Measurements from ENCODE around the gene ENTHD1.
"Not testable (repeated sequence)": the region's sequence is repeated elsewhere in the genome, so short reads cannot be mapped to it uniquely, and the experiment has no call there.

ENTHD1 gene

GRCh38 chr22:39923696-39924095 is 30.1 kb upstream of the ENTHD1 start:
- no peak for DNase-seq

GRCh38 chr22:39920134-39920743 is 26.7 kb upstream of the ENTHD1 start:
- no peak for DNase-seq

- no peak for DNase-seq
Observed at GRCh38 chr22:39917776-39918495, 24.4 kb upstream of the ENTHD1 start.

- DNase-seq: no peak
Observed at GRCh38 chr22:39917197-39917643, 23.7 kb upstream of the ENTHD1 start.

DNA sequence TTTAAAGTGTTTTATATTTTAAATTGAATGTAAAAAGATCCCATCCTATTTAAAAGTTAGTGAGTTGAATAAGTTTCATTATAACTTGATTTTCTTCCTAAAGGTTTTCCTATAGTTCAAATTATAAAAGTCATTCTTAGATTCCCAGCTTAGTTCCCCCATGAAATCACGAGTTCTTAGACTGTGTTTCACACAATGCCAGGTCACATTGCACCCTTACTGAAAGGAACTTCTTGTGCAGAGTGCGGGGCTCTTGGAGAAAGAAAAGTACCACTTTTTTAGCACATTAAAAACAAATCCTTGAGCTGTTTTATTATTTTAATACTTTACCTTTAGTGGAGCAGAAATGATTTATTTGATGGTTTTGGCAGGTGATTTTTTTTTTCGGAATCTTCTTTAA is 22.9 kb upstream of the ENTHD1 start:
- DNase-seq: no peak

DNA sequence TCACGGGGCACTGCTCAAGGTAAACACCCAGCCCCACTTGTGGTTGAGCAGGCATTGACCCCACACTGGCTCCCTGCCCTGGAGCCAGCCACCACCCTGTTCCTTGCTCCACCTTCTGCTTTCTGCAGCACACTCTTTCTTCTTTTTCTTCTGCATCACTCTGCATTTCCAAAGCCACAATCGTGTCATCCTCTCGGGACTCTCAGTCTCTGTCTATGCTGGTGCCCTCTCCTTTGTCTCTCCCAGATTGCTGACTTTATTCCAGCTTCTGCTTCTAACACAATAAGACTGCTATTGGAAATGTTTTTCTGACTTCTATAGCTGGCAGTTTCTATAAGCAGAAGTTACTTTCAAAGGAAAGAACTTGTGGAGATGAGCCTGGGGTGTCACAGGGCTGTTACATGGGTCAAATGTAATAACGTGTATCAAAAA is 21.8 kb upstream of the ENTHD1 start:
- no peak for DNase-seq

GRCh38 chr22:39914584-39914983 is 21.0 kb upstream of the ENTHD1 start:
- DNase-seq: no peak

DNA sequence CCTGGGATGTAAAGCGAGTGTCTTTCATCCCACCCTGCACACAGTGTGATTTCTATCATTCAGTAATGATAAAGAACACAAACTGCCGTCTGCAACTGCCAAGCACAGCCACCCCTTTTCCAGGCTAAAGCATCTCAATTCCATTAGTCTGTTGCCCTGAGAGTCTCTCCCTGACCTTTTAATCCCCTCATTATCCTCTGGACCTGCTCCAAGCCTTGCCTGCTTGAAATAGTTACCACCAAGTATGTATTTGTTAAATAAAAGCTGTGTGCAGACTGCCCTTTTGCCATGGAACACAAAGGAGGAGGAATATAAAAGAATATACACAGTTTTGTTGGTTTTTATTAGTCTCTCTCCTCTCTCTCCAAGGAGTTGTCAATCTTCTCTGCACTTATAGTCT is 20.3 kb upstream of the ENTHD1 start:
- DNase-seq: no peak

- DNase-seq: no peak
Observed at GRCh38 chr22:39913321-39913720, 19.8 kb upstream of the ENTHD1 start.

GRCh38 chr22:39910876-39911613 is 17.5 kb upstream of the ENTHD1 start:
- no peak for DNase-seq

GRCh38 chr22:39908737-39909136 is 15.2 kb upstream of the ENTHD1 start:
- no peak for DNase-seq

DNA sequence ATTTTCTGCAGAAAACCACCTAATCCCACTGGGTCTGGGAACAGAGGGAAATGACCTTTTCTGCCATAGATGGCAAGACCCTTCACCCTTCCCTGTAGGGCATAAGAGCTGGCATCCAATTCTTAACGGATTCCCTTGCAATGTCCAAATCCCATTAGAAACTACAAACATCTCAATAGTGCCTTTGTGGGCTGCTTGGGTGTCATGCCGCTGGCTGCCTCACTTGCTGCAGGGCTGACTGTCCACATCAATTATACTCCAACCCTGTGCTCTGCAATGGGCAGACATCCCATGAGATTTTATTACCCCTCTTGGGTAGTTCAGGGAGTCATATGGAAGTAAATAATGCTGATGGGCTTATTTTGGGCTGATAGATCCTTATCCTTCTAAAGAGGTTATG is 14.6 kb upstream of the ENTHD1 start:
- no peak for DNase-seq

- DNase-seq: no peak
Observed at GRCh38 chr22:39907605-39908097, 14.1 kb upstream of the ENTHD1 start.

DNA sequence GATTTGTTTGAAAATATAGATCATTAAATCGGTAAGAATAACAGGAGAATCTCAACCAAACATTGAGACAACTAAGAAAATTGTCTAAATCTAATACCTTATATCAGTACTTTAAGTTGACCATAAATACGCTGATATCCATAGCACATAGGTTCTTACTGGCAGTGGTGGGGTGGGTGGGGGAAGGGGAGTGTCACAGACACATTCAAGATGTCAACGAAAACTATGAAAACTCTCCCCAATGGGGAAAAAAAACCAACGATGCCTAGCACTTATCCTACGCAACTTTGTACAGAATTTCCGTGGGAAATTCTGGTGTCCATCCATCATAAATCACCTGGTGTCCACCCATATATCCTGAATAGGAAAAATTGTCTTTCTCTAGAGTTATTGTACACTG is 13.5 kb upstream of the ENTHD1 start:
- DNase-seq: no peak

DNA sequence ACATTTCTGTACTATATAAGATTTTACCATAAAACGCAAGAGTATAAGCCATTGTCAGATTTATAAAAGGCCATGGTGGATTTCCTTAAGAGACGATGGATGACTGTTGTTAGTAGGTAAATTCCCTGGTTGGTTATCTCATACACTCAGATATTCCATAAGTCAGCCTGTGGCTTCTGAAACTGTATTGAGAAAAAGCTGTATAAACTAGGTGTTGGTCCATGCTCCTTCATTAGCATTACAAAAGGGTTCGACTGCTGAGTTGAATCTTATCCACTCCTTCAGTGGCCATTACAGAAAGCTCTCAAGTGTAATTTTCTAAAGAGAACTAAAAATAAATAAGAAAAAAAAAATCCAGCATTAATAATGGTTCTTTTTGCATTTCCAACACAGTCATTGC is 12.6 kb upstream of the ENTHD1 start:
- no peak for DNase-seq

GRCh38 chr22:39905687-39906086 is 12.1 kb upstream of the ENTHD1 start:
- DNase-seq: no peak

GRCh38 chr22:39904862-39905261 is 11.3 kb upstream of the ENTHD1 start:
- DNase-seq: no peak

DNA sequence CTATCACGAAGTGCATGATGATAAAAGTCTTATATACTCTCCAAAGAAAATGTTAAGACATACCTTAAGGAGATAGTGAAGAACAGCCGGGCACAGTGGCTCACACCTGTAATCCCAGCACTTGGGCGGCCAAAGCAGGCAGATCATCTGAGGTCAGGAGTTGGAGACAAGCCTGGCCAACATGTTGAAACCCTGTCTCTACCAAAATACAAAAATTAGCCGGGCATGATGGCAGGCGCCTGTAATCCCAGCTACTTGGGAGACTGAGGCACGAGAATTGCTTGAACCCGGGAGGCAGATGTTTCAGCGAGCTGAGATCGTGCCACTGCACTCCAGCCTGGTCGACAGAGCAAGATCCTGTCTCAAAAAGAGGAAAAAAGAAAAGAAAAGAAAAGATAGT is 10.5 kb upstream of the ENTHD1 start:
- DNase-seq: not testable (repeated sequence)

- DNase-seq: no peak
Observed at GRCh38 chr22:39901565-39902146, 8.1 kb upstream of the ENTHD1 start.

DNA sequence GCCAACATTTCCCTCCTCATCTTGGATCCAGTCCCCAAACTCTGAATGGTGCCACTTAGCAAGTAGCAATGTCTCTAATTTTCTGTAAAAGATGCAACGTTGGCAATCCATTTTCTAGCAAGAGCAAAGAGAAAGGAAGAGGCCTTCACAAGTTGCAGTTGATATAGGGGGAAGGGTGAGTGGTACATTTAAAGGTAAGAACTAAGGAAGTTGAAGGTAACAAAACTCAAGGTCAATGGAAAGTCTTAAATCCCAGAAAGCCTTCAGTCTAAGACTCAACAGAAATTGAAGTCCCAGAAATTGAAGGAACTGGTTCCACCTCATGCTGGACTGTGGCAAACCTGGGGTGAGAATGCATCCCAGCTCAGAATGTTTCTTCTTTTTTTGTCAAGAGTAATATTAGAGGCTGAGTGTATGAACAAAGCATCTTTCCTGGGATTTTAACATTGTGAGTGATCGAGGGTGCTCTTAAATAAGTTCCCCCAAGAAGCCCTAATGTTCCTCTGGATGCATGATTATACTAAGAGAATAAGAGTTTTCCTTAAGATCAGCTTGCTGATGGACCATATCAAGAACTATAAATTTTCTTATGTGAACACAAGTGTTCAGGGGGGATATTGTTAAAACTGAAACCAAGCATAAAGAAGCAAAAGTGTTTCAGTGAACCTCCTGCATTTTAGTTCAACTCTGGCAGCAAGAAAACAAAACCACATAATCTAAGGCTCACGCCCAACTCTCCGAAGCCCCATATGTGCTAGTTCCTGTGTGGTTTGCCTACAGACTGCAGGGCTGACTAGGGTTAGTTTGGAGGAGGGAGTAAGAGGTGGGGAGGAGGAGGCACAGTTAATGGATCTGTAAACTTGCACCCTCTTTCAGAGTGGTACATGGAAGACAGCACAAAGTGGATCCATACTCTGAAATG is 7.0 kb upstream of the ENTHD1 start, which contains the start of gene GRAP2:
TSS of gene GRAP2 (plus strand) at position 779 of the 922 bp plus-strand sequence. CDS start 46,023 bp downstream, outside the sequence.
- no peak for DNase-seq

GRCh38 chr22:39898997-39899396 is 5.4 kb upstream of the ENTHD1 start:
- DNase-seq: no peak

DNA sequence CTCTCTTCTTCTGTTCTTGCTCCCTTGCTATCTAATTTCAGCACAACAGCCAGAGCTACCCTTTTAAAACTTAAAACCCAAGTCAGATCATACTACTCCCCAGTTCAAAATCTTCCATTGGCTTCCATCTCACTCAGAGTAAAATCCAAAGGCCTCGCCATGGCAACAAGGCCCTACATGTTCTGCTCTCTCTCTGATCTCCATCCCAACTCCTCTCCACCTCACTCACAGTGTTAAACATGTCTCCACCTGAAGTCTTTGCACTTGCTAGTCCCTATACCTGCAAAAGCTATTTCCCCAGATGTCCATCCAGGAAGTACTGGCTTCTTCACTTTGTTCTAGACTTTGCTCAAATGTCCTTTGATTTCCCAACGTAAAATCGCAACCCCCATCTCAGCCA is 4.3 kb upstream of the ENTHD1 start:
- DNase-seq: no peak
